Stimulated activated CD8-positive, alpha-beta memory T cell treated with anti-CD3 and anti-CD28 coated beads, Interleukin-12 subunit alpha, Interleukin-12 subunit beta, amount 100 ng/mL, for 24 hours (primary cell): ENCODE data around the gene RAB32.

Experiments used
- DNase-seq: peaks from one replicate; pipeline ENCODE4 v3.0.0-alpha.2; 2020; ENCODE audit errors: extremely low read depth

Gene RAB32

DNA sequence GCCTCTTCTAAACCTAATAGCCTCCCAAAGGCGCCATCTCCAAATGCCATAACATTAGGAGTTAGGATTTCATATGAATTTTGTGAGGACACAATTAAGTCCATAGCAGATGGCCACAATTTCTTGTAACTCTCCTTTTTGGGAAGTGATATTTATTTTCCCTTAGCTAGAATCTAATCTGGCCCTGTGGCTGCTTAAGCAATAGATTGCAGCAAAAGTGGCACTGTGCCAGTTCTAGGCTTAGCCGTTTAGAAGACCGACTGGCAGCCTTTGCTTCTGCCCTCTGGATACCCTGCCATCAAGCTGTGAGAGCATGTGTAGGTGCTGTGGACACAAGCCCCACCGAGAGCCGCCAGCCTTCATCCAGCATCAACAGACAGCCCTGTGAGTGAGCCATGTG, 39.2 kb downstream of the RAB32 start:
- DNase-seq = no peak

DNA sequence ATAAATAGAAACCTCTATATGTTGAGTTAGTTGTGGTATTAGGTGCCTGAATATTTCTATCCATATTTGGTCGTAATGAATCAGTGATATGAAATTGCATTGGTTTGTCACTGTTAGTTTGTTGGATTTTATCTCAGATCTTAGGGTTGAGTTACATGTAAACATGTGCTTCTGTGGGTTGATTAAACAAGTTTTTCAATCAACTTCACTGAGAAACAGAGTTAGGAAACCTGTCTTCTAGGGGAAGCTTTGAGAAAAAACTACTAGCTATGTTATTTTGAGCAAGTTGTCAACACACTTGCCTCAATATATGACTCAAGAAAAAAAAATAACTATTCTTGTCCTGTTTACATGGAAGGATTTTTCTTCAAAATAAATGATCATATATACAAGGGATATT, 40.3 kb downstream of the RAB32 start:
- no peak for DNase-seq

DNA sequence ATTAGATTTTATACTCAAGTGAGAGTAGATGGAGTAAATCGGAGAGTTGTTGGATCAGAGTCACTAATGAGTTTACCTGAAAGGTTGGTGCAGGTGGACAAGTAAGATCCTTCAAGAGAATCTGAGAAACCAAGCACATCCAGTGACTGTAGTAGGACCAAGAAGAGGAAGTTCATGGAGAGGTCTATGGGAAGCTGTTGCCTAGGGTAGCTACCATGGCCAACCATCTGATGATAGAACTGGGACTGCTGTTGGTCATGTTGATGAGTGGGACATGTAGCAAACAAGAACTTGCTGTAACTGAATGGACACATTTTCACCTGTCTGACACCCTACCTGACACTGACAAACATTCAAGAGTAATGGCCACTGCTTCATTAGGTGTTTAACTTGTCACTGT, 43.8 kb downstream of the RAB32 start:
- no peak for DNase-seq

DNA sequence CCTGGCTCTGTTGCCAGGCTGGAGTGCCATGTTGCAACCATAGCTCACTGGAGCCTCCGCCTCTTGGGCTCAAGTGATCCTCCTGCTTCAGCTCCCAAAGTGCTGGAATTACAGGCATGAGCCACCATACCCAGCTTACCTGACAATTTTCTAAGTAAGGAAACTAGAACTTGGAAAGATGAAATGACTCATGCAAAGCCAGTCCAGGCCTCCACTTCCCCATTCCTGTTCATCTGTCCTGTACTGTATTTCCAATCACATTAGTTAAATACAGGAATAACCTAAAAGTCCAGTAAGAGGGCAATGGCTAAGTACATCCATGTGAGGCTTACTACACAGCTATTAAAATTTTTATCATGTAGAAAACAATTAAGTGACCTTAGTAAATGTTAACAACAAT, 46.9 kb downstream of the RAB32 start:
- DNase-seq = no peak

DNA sequence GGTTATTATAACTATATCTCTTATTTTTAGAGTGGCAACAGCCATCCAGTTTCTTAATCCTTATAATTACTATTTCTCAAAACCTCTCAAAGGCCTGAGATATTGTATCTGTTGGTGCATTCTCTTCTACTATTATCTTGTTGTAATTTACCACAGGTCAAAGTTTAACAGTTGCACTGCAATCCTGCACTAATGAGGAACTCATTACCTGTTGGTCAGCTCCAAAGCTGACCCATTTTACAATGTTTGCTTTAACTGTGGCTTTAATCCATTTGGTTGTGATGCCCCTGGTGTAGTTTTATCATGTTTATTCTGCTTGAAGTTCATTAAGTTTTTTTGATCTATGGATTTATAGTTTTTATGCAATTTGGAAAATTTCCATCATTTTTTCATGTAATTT, 48.8 kb downstream of the RAB32 start:
- DNase-seq = no peak

DNA sequence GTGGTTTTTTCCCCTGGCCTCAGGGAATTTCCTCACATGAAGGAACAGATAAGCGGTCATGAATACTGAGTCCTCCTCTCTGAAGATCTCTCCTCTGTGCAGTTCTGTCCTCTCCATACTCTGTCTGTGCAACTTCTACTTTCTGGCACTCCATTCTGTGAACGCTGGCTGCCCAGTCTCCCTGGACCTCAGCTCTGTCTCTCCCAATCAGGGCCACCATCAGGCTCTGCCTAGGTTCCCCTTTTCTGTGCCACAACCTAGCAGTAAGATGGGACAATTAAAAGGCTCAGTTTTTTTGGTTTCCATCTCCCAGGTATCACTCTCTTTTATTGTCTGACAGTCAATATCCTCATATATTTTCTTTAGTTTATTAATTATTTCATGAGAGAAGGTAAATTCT, 50.4 kb downstream of the RAB32 start:
- DNase-seq = no peak

DNA sequence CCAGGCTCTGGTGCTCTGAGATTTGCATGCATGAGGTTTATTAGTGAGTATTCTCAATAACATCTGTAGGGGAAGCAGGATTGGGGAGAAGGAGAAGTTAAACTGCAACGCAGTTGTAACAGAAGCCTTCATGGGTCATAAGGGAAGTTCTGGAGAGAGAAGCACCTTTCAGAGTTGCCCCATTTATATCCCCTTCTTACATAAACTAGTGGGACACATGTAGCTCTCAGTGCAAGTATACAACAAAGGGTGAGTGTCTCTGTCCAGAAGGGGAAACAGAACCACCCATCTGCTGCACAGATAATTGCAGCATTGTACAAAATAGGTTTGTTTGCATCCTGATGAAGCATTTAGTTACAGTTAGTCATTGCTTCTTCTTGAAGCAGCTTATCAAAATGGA, 50.9 kb downstream of the RAB32 start:
- DNase-seq = no peak

DNA sequence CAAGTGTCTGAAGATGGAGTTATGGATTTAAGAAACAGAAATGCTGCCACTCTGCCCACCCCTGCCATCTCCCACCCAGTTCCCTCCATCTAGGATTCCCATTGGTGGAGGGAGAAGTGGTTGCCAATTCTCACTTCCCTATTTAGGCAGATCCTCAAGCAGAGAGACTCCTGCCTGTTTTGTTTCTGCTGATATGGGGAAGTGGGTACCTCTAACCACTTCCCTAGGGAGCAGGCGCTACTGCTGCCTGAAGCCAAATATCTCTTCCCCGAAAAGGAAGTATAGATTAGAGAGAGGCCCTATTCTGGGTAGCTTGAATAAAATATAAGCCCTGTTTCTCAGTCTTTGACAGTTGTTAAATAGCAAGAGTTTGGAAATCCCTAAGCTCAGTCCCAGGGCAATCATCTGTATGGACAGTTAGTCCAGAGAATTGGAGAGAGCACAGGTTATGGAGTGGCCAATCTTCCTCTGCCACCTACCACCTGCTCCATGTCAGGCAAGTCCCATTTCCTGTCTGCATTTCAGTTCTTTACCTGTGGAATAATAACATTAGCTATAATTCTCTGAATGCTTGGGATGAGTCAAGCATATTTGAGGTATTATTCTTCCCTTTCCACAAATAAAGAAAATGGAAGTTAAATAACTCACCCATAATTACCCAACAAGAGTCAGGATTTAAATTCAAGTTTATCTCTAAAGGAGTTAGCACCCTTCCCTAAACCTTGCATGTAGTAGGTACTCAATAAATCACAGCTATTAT, 52.5 kb downstream of the RAB32 start:
- DNase-seq = no peak

DNA sequence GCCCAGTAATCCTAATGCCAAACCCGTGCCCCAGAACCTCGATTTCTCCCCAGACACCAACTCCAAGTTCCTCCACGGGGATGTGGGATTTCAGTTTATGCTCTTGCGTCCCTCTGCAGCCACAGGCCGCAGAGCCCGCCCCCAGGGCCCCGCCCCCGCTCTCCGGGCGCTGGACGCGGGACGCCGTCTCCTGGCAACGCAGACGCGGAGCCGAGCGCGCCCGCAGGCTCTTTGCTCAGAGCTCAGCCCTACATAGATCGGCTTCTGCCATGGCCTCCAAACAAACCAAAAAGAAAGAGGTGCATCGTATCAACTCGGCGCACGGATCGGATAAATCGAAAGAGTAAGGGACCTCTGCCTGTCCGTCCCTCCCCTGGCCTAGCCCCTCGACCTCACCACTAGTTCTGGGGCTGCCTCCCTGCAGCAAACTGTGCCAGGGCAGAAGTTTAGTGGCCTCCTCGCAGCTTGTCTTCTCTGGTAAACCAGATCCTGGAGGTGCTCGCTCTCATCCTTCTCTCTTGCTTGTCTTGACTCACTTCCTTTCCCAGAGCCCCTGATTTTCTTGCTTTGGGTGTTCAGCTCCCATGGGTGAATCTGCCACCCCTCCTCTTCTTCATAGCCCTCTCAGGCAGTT, 55.3 kb downstream of the RAB32 start, which contains the start of gene ADGB:
ADGB (plus strand) TSS at position 201 of the 634 bp plus-strand sequence; CDS start at position 270, 69 bp downstream.
- DNase-seq = no peak

DNA sequence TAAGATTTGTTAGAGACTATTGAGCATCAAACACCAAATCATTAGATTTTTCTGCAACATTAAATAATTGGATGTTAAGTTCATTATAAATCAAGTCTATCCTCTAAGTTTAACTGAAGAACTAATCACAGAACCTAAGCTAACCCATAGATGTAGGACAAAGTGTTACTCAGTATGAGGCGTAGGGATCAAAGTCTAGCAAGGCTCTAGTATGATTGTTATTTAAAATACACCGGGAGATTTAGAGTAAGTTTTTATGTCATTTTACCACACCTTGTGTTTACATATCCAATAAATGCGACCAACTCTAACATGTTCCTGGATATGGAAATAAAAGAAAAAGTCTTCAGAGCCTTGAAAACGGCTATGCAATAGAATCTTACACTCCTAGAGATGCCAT, 57.7 kb downstream of the RAB32 start:
- no peak for DNase-seq

DNA sequence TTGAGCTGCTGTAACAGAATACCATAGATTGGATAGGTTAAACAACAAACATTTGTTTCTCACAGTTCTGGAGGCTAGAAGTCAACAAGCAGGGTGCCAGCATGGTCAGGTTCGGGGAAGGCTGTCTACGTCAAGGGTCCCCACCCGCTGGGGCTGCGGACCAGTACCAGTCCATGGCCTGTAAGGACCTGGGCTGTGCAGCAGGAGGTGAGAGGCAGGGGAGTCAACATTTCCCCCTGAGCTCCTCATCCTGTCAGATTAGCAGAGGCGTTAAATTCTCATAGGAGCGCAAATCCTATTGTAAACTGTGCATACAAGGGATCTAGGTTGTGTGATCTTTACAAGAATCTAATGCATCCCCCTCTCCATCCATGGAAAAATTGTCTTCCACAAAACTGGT, 58.9 kb downstream of the RAB32 start:
- DNase-seq = no peak
